Cardiac fibroblast (primary cell): ENCODE results near the gene MAP1LC3A.

Experiments
- DNase-seq, 2 donors: peaks; one replicate each; pipeline versions ENCODE4 v3.0.0 to v3.0.0-alpha.2; 2010; ENCODE audit warnings: low read depth in 2 of 2
- H3K4me3 ChIP-seq, 2 donors: replicated peaks in 1 of 2; 1 replicate in 1 of 2; 2 replicates in 1 of 2; pipeline ENCODE4 v1.5.1; 2011; ENCODE audit warnings: low read depth in 2 of 2, low read length in 2 of 2, mild to moderate bottlenecking in 2 of 2, moderate library complexity in 1 of 2
- TF ChIP-seq, protein P1 (sequence below): IDR thresholded peaks from one replicate; pipeline ENCODE4 v1.5.1; 2011; ENCODE audit warnings: low read depth, mild to moderate bottlenecking, low read length, inconsistent platforms

MAP1LC3A gene

DNA sequence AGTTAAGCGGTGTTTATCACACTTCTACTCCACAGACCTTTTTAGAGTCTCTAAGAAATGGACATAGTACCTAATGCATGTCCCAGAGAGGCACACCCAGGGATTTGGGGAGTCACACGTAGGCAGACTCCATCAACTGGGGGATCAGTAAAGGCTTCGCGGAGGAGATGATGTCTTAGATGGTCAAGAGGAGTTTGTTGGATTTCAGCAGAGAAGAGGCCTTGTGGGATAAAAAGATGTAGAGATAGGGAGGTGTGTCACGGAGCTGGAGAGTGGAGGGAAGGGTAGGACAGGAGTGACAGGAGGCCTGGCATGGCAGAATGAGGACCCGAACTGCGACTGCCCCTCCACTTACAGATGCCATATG, 33.2 kb upstream of the MAP1LC3A start:
- H3K4me3 ChIP-seq: no peak overlapping the region
- no peak for DNase-seq
- TF ChIP-seq, protein P1, sequence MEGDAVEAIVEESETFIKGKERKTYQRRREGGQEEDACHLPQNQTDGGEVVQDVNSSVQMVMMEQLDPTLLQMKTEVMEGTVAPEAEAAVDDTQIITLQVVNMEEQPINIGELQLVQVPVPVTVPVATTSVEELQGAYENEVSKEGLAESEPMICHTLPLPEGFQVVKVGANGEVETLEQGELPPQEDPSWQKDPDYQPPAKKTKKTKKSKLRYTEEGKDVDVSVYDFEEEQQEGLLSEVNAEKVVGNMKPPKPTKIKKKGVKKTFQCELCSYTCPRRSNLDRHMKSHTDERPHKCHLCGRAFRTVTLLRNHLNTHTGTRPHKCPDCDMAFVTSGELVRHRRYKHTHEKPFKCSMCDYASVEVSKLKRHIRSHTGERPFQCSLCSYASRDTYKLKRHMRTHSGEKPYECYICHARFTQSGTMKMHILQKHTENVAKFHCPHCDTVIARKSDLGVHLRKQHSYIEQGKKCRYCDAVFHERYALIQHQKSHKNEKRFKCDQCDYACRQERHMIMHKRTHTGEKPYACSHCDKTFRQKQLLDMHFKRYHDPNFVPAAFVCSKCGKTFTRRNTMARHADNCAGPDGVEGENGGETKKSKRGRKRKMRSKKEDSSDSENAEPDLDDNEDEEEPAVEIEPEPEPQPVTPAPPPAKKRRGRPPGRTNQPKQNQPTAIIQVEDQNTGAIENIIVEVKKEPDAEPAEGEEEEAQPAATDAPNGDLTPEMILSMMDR: no peak

DNA sequence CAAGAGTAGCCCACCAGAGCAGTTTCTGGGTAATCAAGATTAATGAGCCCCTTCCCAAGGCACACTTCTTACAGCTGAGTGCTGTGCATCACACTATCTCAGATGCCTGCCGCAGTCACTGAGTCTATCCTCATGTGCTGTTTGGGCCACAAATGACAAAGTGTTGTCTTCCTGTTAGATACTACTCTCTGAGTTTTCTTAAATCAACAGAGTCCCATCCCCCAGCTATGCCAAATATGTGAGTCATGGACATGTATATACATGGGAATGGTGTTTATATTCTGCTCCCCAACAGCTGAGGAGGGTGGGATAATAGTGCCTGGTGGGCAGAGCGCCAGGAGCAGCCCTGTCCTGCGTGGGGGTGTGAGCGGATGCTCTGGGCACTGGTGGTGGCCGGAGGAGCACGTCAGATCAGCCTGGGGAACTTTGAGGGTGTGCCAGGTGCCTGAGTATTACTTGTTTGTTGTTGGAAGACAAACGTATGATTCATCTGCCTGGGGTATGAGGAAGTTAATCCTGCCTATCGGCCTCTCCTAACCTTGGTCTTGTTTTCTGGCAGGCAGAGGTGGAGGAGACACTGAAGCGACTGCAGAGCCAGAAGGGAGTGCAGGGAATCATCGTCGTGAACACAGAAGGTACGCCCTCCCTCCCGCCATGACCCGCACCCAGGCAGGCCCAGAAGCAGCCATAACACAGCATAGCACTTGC, 32.7 kb upstream of the MAP1LC3A start:
- TF ChIP-seq, protein P1: no peak
- no peak overlapping the region for H3K4me3 ChIP-seq
- peak; percentile 97 to 99 for DNase-seq

DNA sequence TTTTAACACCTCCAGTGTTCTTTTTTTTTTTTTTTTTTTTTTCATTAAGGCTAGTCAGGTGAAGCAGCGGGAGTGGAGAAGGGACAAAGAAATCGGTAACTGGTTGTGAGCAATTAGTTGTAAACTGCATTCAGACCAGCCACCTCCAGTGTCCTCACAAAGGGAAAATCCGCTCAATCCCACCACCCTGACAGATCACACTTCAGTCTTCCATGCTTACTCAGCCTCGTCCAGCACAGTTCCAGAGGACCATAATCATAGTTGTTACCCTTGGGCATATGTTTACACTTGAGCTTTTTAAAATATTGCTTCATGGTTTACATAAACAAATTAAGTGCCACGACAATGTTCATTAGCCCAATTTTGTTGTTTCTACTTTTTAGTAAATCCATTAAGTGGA, 32.1 kb upstream of the MAP1LC3A start:
- no peak overlapping the region for H3K4me3 ChIP-seq
- TF ChIP-seq, protein P1: no peak
- peak in 1 of 2 donors; percentile 9 for DNase-seq

DNA sequence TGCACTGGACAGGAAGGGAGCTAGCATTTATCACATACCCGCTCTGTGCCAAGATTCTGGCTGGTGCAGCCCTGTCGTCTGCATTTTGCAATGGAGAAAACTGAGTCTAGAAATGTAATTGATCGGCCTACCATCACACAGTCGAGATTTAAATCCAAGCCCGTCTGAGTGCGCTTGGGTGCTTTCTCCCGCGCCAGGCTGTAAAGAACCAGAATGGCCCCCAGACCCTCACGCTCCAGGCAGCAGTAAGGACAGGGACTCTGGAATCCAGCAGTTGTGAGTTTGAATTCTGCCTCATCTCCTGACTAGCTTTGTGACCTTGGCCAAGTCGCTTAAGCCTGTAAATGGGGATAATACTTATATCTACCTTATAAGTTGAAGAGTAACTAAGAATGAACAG, 31.5 kb upstream of the MAP1LC3A start:
- TF ChIP-seq, protein P1: no peak
- DNase-seq: no peak
- H3K4me3 ChIP-seq: no peak overlapping the region

DNA sequence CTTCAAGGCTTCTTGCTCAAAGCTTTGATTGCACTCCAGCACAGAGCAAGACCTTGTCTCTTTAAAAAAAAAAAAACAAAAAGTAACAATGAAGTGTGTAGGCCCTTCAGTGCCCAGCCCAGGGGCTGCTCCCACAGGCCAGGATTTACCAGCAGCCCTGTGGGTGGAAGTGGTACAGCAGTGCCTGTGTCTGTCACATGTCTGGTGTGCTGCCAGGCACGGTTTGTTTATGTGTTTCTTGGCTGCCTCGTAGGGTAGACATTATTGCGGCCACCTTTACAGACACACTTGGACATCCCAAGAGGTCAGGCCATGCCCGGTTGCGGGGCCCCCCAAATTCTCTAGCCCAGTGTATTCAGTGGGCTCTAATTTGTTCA, 29.6 kb upstream of the MAP1LC3A start:
- TF ChIP-seq, protein P1: no peak
- no peak overlapping the region for H3K4me3 ChIP-seq
- peak in 1 of 2 donors; percentile 31 for DNase-seq

DNA sequence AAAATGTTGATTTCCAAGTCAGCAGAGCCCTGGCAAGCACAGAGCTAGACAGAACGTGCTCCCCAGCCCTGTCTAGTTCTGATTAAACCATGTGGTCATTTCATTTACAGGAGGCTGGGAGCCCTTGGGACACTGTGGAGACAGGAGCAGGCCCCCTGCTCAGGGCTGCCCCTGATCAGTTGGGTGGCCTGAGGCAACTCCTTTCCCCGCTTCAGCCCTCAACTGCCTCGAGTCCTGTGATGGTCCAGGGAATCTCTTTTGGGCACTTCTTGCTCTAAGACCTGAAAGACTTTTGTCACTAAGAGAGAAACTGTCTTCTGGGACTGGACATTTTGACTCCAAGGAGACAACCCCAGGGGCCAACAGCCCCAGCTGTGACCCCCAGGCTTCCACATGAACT, 28.8 kb upstream of the MAP1LC3A start:
- H3K4me3 ChIP-seq: no peak overlapping the region
- TF ChIP-seq, protein P1: no peak
- DNase-seq: no peak

DNA sequence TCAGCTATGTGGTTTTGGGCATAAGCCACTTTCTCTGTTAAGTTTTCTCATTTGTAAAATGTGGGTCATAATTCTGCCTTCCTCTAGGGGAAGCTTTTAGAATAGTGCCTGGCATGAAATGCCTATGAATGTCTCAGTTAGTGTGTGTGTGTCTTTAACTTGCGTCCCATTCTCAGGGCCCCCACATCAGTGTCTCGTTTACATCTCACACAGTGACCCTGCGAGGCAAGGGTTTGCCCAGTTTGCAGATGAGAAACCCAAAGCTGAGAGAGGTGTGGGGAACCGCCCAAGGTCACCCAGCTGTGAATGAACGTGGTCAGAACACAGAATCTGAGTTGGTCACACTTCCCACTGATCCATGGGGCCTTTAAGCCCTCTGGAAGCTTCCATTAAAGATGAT, 28.2 kb upstream of the MAP1LC3A start:
- no peak overlapping the region for H3K4me3 ChIP-seq
- DNase-seq: no peak
- TF ChIP-seq, protein P1: no peak
